ENCODE data around the gene PSENEN.

GRCh38 chr19:35730326-35730725 is 15.1 kb upstream of the PSENEN start:
- TF ChIP-seq CTCF (IDR thresholded peaks at IDR 0.05) (no peak), ZFX (IDR thresholded peaks at IDR 0.05; ENCODE audit: borderline replicate concordance) (no peak)
